ENCODE data around the gene GLIS1.
"Not testable (repeated sequence)": the region's sequence is repeated elsewhere in the genome, so short reads cannot be mapped to it uniquely, and the experiment has no call there.

Gene GLIS1

DNA sequence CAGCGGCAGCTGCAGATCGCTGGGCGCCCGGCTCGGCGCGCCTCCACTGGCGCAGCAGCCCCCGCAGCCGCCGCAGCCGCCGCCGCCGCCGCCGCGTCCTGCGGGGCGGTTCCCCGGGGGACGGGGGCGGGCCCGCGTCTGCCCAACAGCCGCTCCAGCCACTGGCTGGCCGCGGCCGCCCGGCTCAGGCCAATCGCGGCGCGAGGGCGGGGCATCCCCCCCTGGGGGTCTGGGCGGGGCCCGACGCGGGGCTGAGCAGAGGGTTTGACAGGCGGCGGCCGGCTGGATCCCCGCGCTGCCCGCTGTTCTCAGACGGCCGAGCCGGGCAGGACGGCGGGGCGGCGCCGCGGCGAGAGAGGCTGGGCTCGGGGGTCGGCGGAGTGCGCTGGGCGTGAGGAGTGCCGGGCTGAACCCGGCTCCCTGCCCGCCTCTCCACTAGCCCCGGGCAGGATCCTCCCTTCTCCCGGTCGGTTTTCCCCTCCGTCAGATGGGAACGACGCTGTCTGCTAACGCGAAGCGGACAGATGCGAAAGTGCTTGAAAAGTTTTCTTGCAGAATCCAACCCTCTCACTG, at the start of gene GLIS1:
GLIS1 (minus strand) TSS at position 56 of the 573 bp plus-strand sequence. CDS start 1,100 bp downstream, outside the sequence.
- DNase-seq, result peak; percentile 89

DNA sequence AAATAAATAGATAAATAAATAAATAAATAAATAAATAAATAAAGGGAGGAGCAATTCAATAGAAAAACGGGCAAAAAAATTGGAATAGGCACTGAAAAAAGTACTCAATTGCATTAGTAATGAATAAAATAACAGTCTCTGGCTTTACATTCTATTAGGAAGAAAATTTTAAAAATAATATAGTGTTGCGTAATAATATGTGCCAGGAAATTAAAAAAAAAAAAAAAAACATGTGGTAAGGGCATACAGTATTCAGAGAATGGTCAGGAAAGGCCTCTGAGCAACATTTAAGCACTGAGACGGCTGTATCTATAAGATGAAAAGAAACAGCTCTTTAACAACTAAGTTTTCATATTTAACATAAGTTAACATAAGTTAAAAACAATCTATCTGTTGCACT, 48.7 kb upstream of the GLIS1 start:
- DNase-seq, result no peak

DNA sequence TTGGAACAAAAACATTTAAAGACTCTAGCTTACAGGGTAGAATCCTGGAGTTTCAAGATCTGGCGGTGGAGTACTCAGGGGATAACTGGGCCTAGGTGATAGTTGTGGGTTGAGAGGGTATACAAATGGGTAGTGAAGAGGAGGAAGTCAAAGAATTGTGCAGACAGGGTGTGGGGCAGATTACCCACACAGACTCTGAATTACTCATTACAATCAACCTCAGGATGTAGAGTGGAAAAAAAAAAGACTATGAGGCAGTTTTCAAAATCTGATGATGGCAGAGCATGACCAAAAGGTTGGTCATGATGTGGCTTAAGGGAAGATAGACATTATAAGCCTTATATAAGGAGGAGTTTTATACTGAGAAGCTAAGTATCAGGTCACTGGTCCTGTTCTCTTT, 44.1 kb upstream of the GLIS1 start:
- DNase-seq, result peak; percentile 47

DNA sequence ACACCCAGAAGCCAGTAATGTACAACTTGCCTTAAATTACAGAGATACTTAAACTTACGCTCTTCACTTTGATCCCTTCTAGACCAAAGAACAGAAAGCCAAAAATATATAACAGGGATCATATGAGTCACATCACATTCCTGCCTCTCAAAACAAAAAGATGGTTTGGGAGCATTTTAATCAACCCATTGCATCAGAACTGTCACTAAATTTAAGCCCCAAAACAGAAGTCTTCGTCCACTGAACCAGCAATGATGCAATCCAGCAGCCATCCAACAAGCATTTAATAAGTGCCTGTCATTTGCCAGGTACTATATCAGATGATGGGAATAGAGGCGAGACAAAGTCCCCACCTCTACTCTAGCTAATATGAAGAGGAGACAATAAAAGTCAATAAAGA, 42.7 kb upstream of the GLIS1 start:
- peak; percentile 89 for DNase-seq

DNA sequence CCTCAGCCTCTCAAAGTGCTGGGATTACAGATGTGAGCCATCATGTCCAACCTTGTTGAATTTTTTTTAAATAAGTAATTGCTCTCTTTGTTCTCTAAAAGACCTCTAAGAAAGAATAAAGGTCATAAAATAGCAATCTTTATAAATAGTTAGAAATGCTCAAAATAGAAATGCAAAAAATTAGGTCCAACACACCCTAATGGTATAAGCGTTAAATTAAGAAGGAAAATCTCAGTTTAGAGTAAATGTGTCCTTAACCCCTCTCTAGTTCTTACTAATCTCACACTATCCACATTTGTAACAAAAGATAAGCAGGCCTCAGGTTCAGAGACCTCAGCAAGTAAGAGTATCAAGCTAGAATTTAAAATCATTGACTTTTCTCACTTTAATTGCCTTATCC, 38.3 kb upstream of the GLIS1 start:
- DNase-seq, result no peak

DNA sequence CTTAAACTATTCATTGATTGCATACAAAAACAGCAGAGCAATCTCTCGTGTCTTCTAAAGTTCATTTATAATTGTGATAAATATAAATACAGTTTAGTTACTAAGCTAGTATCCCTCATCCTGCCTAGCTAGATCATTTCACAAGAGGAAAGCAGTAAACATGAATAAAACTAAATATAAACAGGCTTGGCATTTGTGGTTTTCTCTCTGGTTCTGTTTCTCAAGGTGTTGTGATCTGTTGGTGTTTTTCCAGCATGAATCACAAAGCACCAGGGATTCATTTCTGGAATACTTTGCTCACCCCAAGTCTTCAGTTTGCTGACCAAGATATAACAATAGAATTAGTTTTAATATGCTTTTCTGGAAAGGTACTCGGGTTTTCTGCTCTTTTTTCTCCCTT, 32.7 kb upstream of the GLIS1 start:
- peak; percentile 81 for DNase-seq

DNA sequence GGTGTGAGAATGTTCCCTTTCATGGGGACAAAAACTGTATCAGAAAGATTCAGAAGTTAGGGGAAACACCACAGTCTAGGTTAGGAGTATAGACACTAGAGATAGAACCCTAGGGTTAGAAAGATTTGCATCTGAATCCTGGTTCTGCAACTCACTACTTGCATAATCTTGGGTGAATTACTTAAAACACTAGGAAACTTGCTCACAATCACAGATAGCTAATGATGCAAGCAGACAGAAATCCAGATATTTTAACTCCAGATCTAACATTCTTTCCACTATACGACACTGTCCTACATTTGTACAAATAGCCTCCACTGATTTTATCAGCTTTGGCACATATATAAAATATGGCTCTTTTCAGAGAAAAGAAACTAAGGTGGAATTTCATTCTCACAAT, 30.8 kb upstream of the GLIS1 start:
- peak; percentile 81 for DNase-seq

DNA sequence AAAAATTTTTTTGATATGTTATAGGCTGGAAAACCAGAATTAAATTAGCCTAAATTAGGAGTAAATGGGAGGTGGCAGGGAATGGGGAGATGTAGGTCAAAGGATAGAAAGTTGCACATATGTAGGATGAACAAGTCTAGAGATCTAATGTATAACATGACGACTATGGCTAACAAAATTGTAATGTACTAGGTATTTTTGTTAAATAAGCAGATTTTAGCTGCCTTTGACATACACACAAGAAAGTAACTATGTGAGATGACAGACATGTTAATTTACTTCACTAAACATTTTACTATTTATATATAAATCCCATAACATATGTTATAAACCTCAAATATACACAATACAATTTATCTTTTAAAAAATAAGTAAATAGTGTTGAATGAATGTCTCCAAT, 30.2 kb upstream of the GLIS1 start:
- DNase-seq, result no peak

DNA sequence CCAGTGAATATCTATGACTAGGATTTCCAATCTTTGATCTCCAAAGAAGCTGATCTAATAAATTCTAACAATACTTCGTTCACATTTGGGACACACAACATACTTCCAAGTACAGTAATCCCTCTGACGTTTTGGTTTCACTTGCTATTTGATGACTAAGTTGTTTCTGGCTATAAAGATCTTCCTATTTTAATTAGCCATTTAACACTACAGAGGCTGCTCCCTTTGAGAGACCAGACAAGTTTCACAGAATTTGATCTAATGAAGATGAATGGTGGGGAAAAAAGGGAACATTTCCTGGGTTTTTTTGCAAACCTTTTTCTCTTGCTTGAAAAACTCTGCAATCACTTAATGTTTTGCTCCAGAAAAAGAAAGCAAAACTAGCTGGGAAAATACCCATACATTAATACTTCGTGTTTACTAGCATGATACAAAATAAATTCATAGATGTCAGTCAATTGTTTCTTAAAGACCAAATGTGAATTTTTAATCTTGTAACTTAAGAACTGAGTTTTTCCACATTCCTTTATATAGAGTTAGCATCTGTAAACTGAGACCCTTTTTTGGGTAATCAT, 28.0 kb upstream of the GLIS1 start:
- peak; percentile 58 for DNase-seq

DNA sequence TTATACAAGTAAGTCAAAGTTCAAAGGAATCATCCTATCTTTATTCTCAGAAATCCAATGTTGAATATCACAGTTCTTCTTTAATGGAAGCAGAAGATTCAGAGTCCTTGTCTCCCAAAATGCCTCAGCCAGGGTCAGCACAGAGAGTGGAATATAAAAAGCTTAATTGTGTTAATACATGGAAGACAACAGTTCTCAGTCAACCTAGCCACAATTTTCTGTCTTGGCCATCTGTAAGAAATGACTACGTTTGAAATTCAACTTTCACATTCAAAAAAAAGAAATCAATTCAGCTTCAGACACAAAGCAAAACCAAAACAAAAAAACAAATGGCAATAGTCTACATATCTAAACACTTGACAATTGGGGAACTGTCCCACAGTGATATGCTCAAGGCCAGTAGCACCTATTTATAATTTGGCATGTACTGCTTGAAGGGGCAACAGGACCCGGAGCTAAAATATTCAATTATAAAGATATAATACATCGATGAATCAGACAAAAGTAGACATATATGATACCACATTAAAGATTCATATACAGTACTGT, 27.3 kb upstream of the GLIS1 start:
- DNase-seq, result no peak

DNA sequence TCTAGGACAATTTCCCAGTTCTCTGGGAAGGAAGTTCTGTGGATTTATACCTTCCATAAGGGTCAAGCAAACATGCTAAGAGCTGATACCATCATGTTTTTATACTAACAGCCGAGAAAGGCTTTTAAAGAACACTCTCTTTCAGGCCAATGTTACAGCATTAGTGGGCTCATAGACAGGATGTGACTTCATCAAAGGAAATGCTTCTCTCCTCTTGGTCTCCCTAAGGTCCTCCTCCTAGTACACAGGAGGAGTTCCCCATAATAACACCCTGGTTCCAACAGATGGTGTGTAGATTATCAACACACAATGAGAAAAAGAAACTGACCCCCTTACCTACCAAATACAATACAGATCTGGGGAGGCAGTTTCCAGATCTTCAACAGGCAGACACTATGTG, 26.7 kb upstream of the GLIS1 start:
- peak; percentile 61 for DNase-seq

DNA sequence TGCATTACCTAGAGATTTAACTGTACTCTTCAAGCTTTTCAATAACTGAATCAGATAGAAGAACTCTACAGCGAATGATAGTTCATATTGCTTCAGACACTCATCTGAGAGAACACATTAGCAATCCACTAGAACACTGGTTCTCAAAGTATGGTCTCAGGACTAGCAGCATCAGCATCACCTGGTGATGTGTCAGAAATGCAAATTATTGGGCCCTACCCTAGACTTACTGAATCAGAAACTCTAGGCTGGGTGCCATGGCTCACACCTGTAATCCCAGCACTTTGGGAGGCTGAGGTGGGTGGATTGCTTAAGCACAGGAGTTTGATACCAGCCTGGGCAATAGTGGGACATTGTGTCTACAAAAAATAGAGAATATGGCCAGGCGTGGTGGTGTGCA, 24.9 kb upstream of the GLIS1 start:
- no peak for DNase-seq

DNA sequence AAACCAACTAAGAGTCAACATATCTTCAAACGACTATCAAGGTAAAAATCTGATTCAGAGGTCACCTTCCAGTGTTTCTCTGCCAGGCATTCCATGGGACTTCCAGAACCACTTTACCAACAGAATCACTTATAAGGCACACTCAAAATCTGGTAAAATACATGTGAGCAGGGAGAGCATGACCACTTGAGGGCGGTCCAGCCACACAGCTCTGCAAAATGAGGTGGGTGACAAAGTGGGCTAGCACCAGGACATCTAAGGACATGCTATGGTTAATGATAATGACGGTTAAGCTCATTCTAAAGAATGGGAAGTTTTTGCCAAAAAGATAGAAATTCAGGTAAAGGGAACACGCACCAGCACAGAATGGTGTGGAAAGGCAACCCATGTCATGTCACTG, 24.5 kb upstream of the GLIS1 start:
- no peak for DNase-seq

DNA sequence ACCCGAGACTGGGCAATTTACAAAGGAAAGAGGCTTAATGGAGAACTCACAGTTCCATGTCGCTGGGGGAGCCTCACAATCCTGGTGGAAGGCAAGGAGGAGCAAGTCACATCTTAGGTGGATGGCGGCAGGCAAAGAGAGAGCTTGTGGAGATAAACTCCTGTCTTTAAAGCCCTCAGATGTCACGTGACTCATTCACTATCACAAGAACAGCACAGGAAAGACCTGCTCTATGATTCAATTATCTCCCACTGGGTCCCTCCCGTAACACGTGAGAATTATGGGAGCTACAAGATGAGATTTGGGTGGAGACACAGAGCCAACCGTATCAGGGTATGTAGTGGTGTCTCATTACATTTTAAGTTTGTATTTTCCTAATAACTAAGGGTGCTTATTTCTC, 21.5 kb upstream of the GLIS1 start:
- DNase-seq, result not testable (repeated sequence)

DNA sequence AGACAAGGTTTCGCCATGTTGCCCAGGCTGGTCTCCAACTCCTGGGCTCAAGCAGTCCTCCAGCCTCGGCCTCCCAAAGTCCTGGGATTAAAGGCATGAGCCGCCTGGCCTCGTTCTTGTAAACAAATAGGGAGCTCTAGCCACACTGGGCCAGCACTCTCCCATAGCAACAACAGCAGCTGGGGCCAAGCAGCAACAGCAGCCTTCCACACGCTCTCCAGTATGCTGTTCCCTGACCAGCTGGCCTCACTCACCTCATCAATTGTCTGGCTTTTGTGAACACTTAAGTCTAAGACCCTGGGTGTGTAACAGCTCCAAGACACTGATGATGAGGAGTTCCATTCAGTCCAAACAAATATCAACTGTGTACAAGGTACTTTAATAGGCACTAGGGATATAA, 16.9 kb upstream of the GLIS1 start:
- DNase-seq, result no peak

DNA sequence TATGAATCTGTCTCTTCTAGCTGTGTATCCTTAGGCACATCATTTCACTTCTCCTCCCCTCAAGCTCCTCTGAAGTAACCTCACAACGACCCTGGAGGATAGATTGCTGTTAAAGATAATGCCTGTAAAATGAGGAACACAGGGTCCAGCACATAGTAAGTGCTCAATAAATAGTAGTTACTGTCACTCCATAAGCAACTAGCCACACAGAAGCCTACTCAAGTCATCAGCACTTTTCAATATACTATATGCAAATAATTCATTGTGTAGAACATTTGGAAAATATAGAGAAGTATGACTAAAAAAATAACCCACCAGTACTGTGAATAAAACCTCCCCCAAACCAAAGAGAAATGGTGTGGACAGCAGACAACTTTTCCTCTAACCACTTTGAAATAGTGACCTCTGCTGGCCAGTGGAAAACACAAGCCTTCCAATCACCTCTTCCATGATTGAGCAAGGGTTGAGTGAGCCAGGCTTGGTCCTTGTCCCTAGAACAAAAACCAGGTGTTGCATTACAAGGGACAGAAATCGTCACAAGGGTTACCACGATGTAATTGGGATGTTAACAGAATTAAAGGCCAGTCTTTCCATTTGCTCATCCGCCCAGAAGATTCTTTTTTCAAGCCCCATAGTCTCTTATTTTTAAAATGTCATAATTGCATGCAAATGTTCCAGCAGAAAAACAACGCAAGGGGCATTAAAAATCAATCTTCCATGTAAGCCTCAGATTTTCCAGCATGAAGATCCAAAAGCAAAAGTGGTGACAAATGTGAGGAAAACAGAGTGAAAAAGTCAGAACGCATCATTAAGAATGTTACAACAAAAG, 15.7 kb upstream of the GLIS1 start:
- peak; percentile 77 for DNase-seq

DNA sequence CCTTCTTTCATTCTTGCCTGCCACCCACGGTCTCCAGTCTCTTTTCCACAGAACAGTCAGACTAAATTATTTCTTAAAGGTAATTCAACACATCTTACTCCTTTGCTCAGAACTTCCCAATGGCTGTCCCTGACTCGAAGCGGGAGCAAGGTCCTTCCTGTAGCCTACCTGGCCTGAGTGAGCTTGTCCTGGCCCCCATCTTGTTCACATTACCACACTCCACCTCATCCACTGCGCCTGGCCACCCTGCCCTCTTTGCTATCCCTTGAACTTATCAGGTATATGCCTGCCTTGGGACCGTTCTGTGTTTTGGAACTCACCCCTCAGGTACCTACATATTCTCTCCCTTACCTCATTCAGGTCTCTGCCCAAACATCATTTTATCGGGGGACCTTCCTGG, 13.3 kb upstream of the GLIS1 start:
- no peak for DNase-seq

DNA sequence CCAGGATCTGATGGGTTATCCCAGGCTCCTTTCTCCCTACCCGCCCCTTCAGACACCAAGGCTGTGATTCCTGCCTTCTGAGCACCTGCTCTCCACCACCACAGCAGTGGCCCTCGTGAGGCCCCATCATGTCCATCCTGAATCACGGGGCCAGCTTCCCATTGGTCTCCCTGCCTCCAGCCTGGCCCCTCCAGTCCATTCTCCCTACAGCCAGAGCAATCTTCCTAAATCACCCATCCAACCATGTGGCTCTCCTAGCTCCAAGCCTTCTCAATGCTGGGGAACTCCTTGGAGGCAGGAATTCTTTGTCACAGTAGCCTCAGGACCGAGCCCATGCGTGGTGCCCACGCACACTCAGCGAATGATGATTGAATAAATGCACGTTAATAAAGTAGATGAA, 8.9 kb upstream of the GLIS1 start:
- DNase-seq, result no peak

DNA sequence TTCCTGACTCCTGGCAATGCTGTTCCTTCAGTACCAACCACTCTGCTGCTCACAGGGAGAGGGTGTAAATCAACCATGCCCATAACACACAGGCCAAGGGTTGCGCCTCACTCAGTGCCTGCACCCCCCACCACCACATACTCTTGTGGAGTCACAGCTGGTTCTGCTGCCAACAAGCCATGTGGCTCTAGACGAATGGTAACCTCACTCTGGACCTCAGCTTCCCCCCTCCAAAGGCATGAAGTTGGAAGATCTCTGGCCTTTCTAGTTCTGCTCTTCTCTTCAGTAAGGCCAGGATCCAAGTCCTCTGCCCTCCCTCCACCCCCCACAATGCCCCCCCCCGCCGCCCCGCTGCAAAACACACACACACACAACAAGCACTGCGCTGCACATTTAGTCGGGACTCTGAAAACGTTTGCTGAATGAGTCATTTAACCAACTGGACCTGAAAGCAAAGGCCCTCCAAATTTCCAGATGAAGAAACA, 1.7 kb upstream of the GLIS1 start:
- peak; percentile 90 for DNase-seq

DNA sequence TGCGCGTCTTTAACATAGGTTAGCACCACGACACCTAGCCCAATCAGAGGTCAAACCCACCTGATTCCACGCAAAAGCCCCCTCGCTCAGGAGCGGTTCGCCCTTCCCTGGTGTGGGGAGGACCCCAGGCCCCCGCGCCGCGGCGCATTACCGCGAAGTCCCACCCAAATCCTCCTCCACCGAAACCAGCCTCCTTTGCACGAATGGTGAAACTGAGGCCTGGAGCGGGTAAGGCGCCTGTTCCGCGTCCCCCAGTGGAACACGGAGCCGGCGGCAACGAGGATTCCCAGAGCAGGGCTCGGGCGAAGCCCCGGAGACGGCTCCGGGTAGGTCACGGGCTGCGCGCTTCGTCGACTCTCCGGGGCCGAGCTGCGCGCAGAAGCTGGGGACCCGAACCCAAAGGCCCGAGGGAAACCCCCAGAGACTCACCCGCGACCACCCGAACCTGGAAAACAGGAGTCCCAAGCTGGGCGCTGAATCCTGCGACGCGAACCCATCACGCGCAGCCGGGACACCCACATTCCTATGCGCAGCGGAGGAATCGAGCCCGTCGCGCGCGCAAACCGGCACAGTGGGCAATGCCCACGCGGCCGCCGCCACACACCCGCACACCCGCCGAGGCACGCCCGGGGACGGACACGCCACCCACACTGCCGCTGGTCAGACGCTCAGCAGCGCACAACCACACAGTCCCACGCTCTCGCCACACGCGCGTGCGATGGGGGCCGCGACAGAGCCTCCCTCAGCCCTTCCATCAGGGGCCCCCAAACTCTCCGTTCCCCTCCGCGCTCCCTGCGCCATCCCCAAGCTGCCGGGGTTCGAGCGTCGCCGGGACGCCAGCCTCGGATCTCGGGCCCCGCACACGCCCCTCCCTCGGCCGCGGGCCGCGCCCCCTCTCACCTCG, 507 bp downstream of the GLIS1 start:
- DNase-seq, result no peak

DNA sequence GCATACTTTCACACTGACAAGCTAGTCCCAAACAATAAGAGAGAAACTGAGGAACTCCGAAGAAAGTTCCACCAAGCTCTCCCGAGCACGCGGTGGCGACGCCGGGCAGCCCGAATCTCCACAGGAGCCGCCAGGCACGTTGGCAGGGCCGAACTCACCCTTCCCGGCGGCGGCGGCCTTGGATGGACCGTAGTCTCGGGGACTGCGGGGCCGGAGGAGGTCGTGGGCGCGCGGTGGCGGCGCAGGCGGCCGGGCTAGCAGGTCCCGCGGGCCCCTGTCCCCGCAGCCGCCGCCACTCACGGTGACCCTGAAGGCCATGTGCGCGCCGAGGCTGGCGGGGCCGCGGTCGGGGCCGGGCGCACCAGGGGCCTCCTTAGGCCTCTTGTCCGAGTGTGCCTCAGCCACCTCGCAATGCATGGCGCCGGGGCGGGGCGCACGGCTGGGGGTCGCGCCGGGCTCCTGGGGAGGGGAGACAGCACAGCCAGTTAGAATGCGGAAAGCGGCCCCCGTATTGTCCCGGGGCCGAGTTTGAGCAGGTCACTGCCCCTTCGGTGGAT, 1.2 kb downstream of the GLIS1 start:
- no peak for DNase-seq

DNA sequence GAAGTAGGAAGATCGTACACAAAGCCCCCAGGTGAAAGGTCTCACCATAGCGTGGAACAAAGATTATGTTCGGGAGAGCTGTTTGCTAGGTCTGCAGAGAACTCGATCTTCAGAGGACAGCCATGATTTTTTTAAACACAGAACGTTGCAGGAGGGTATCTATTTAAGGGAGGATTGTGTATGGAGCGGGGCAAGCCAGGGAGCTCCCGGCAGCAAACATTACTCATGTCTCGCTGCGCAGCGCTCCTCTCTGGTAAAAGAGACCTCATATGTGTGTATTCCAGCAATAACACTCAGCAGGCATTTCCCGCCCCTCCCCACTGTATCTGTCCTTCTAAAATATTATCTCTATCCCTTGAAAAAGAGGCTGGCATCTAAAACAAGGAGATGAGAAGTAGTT, 2.7 kb downstream of the GLIS1 start:
- DNase-seq, result peak; percentile 74

DNA sequence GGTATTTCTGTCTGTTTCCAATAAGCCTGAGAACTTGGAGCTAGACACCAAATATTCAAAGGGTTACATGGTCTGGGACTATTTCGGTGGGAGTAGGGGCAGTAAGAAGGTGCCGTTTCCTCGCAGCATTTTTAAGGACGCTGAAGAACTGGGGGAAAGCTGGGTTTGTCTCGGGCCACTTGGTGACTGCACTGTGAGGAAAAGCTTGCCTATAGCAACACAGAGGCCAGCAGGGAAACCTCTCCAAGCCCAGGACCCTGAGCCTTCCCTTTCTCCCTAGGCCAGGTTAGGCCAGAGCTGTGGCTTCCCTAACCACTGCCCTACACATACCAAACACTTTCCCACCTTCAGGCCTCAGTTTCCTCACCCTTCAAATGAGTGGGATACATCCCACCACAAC, 3.3 kb downstream of the GLIS1 start:
- no peak for DNase-seq
